ENCODE data around the gene TEAD4. TPM values are rescaled to one million over a fixed set of nuclear protein-coding genes. Genes with fewer than 3 reads are reported as not detected.

TEAD4 gene
- total RNA-seq, 1 donor = 14.6 TPM

GRCh38 chr12:3042394-3042793 is 83.2 kb downstream of the TEAD4 start:
- no peak for TF ChIP-seq CTCF (IDR thresholded peaks at IDR 0.05; ENCODE audit: insufficient read depth, low read length)
- no peak overlapping the region for H3K4me3 ChIP-seq (ENCODE audit: low read depth, low read length)
- no peak for DNase-seq (ENCODE audit: low read depth)

DNA sequence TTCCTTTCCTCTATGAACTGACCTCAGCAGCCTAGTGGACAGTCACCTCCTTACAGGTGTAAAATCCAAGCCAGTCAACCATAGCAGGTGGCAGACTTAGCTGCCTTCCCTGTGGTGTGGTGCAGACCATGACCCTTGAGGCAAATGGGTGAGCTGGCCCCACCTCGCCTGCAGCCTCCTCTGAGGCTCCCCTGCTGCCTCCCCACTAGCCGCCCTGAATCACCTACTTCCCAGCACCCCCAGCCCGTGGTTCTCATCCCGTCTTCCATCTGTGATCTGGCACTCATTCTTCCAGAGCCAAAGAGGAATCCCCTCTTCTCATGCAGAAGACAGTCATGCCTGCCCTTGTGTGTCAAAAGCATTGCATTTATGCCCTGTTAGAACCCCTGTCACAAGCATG is 83.6 kb downstream of the TEAD4 start:
- no peak for TF ChIP-seq CTCF (IDR thresholded peaks at IDR 0.05; ENCODE audit: insufficient read depth, low read length)
- no peak for DNase-seq (ENCODE audit: low read depth)
- no peak overlapping the region for H3K4me3 ChIP-seq (ENCODE audit: low read depth, low read length)

- no peak for TF ChIP-seq CTCF (IDR thresholded peaks at IDR 0.05; ENCODE audit: insufficient read depth, low read length)
- no peak for DNase-seq (ENCODE audit: low read depth)
- H3K4me3 ChIP-seq (ENCODE audit: low read depth, low read length) = no peak overlapping the region
Measured at GRCh38 chr12:3043406-3043805, 84.2 kb downstream of the TEAD4 start.

- no peak for DNase-seq (ENCODE audit: low read depth)
- no peak for TF ChIP-seq CTCF (IDR thresholded peaks at IDR 0.05; ENCODE audit: insufficient read depth, low read length)
- H3K4me3 ChIP-seq (ENCODE audit: low read depth, low read length) = no peak overlapping the region
Measured at GRCh38 chr12:3044141-3044630, 85.0 kb downstream of the TEAD4 start.

DNA sequence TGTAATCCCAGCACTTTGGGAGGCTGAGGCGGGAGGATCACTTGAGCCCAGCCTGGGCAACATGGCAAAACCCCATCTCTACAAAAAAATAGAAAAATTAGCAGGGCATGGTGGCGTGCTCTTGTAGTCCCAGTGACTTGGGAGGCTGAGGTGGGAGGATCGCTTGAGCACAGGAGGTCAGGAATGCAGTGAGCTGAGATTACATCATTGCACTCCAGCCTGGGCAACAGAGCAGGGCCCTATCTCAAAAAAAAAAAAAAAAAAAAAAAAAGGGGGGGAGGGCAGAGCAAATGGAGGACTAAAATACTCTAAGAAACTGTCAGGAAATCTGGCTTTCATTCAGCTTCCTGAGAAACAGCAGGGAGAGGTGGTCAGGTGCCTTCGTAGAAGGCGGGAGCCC is 86.3 kb downstream of the TEAD4 start:
- DNase-seq (ENCODE audit: low read depth) = no peak
- no peak for TF ChIP-seq CTCF (IDR thresholded peaks at IDR 0.05; ENCODE audit: insufficient read depth, low read length)
- no peak overlapping the region for H3K4me3 ChIP-seq (ENCODE audit: low read depth, low read length)

DNA sequence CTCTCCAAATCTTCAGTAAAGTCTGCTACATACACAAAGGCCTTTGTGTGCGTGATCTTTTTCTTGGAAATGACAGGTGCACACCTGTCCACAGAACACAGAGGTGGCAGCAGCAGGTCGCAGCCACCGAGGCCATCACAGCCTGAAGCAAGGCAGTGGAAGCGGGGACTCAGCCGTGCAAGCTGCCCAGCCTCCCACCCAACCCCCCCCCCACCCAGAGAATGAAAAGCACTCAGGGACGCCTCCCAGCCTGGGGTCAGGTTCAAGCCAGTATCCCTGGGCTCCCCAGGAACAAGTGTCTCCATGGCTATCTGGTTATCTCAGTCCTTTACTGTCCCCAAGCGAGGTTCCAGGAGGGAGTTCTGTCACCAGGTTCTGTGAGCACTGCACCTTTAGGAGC is 86.8 kb downstream of the TEAD4 start:
- no peak overlapping the region for H3K4me3 ChIP-seq (ENCODE audit: low read depth, low read length)
- DNase-seq (ENCODE audit: low read depth) = no peak
- no peak for TF ChIP-seq CTCF (IDR thresholded peaks at IDR 0.05; ENCODE audit: insufficient read depth, low read length)

Data from fibroblast of the aortic adventitia (primary cell).